ENCODE measurements around the gene ARID1B. TPM values are rescaled to one million over a fixed set of nuclear protein-coding genes. Genes with fewer than 3 reads are reported as not detected.

ARID1B gene
- total and polyA plus RNA-seq, 2 experiments from 2014 or later = 41.9 to 72.7 TPM

- no peaks in the 10 kb centered on the region for H3K9me3 ChIP-seq (ENCODE audit: low read depth)
- no peak overlapping the region for H3K4me3 ChIP-seq
- H3K27me3 ChIP-seq = no peaks in the 10 kb centered on the region
- peaks cover 23% of the 10 kb centered on the region for H3K4me1 ChIP-seq (ENCODE audit: low read depth)
- no peaks in the 10 kb centered on the region for H3K36me3 ChIP-seq
- TF ChIP-seq CTCF (IDR thresholded peaks at IDR 0.05; ENCODE audit: low read depth, low read length) = no peak
- H3K27ac ChIP-seq = no peak overlapping the region
- no peak for DNase-seq (ENCODE audit: low read depth in 1 of 2, low spot score in 1 of 2)
These were observed 113.6 kb downstream of the ARID1B start for GRCh38 chr6:156890627-156891314.

- Histone ChIP-seq H3K36me3 (no peaks in the 10 kb centered on the region), H3K27me3 (no peaks in the 10 kb centered on the region), H3K4me3 (no peak overlapping the region), H3K9me3 (ENCODE audit: low read depth) (no peaks in the 10 kb centered on the region), H3K4me1 (ENCODE audit: low read depth) (peaks cover 28% of the 10 kb centered on the region), H3K27ac (no peak overlapping the region)
- DNase-seq (ENCODE audit: low read depth in 1 of 2, low spot score in 1 of 2) = no peak
- no peak for TF ChIP-seq CTCF (IDR thresholded peaks at IDR 0.05; ENCODE audit: low read depth, low read length)
These were observed 120.8 kb downstream of the ARID1B start for GRCh38 chr6:156897907-156898531.

- H3K36me3 ChIP-seq = no peaks in the 10 kb centered on the region
- H3K27ac ChIP-seq = no peak overlapping the region
- H3K4me3 ChIP-seq = no peak overlapping the region
- no peak for DNase-seq (ENCODE audit: low read depth in 1 of 2, low spot score in 1 of 2)
- no peak for TF ChIP-seq CTCF (IDR thresholded peaks at IDR 0.05; ENCODE audit: low read depth, low read length)
- no peaks in the 10 kb centered on the region for H3K9me3 ChIP-seq (ENCODE audit: low read depth)
- H3K4me1 ChIP-seq (ENCODE audit: low read depth) = peaks cover 28% of the 10 kb centered on the region
- no peaks in the 10 kb centered on the region for H3K27me3 ChIP-seq
These were observed 121.9 kb downstream of the ARID1B start for GRCh38 chr6:156899071-156899470.

- no peak overlapping the region for H3K4me3 ChIP-seq
- no peaks in the 10 kb centered on the region for H3K27me3 ChIP-seq
- H3K4me1 ChIP-seq (ENCODE audit: low read depth) = peaks cover 28% of the 10 kb centered on the region
- DNase-seq (ENCODE audit: low read depth in 1 of 2, low spot score in 1 of 2) = no peak
- H3K9me3 ChIP-seq (ENCODE audit: low read depth) = no peaks in the 10 kb centered on the region
- no peaks in the 10 kb centered on the region for H3K36me3 ChIP-seq
- no peak overlapping the region for H3K27ac ChIP-seq
- no peak for TF ChIP-seq CTCF (IDR thresholded peaks at IDR 0.05; ENCODE audit: low read depth, low read length)
These were observed 122.5 kb downstream of the ARID1B start for GRCh38 chr6:156899532-156900135.

- Histone ChIP-seq H3K27me3 (no peaks in the 10 kb centered on the region), H3K9me3 (ENCODE audit: low read depth) (no peaks in the 10 kb centered on the region), H3K27ac (no peak overlapping the region), H3K4me1 (ENCODE audit: low read depth) (peaks cover 24% of the 10 kb centered on the region), H3K4me3 (no peak overlapping the region), H3K36me3 (no peaks in the 10 kb centered on the region)
- no peak for DNase-seq (ENCODE audit: low read depth in 1 of 2, low spot score in 1 of 2)
- TF ChIP-seq CTCF (IDR thresholded peaks at IDR 0.05; ENCODE audit: low read depth, low read length) = no peak
These were observed 123.1 kb downstream of the ARID1B start for GRCh38 chr6:156900292-156900691.
